Choroid plexus epithelial cell (primary cell): ENCODE measurements around the gene TXLNG.
"Not testable (repeated sequence)": the region's sequence is repeated elsewhere in the genome, so short reads cannot be mapped to it uniquely, and the experiment has no call there.

Experiments used
- DNase-seq: peaks from one replicate; pipeline ENCODE4 v3.0.0-alpha.2; 2010; ENCODE audit warnings: low read depth
- H3K4me3 ChIP-seq: 2 replicates; pipeline ENCODE4 v1.5.1; 2011; ENCODE audit warnings: low read depth, mild to moderate bottlenecking, control low read depth, low read length, moderate library complexity
- TF ChIP-seq, protein P1 (sequence below): conservative IDR thresholded peaks from 2 replicates; pipeline ENCODE4 v1.5.1; 2011; ENCODE audit warnings: low read depth, mild to moderate bottlenecking, control low read depth, inconsistent platforms, low read length, moderate library complexity

Gene TXLNG

DNA sequence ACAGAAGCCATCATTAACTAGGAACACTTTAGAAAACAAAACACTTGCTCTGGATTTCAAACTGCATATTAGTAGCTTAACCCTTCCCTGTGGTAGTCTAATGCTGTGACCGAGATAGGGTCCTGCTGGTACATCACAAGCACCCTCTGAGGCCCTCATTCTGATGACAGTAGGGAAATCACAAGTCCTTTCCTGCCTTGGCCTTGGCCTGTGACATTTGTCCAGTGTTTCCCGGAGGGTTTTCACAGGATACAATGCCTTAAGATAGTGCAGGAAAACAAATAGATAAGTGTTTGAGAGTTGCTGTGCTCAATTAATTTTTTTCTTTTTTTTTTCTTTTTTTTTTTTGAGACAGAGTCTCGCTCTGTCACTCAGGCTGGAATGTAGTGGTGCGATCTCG lies 37.8 kb upstream of the TXLNG start:
- no peak for DNase-seq
- TF ChIP-seq, protein P1, sequence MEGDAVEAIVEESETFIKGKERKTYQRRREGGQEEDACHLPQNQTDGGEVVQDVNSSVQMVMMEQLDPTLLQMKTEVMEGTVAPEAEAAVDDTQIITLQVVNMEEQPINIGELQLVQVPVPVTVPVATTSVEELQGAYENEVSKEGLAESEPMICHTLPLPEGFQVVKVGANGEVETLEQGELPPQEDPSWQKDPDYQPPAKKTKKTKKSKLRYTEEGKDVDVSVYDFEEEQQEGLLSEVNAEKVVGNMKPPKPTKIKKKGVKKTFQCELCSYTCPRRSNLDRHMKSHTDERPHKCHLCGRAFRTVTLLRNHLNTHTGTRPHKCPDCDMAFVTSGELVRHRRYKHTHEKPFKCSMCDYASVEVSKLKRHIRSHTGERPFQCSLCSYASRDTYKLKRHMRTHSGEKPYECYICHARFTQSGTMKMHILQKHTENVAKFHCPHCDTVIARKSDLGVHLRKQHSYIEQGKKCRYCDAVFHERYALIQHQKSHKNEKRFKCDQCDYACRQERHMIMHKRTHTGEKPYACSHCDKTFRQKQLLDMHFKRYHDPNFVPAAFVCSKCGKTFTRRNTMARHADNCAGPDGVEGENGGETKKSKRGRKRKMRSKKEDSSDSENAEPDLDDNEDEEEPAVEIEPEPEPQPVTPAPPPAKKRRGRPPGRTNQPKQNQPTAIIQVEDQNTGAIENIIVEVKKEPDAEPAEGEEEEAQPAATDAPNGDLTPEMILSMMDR = no peak
- no peak overlapping the region for H3K4me3 ChIP-seq

DNA sequence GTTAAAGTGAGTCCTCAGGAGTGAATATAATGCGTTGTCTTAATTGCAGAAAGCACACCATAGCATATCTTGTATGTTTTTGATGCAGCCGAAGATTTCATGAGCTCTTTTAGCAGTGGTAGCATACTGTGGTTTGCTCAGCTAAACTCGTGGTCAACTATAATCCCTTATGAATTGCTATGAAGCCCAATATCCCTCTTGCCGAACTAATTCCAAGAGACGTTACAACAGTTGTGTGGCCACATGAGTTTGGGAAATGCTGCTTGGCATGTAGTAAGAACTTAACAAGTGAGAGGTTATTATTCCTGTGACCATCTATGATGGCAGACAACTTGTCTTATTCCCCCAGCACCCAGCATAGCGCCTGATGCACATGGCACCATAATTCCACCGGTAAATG lies 36.1 kb upstream of the TXLNG start:
- DNase-seq = no peak
- TF ChIP-seq, protein P1 = no peak
- no peak overlapping the region for H3K4me3 ChIP-seq

DNA sequence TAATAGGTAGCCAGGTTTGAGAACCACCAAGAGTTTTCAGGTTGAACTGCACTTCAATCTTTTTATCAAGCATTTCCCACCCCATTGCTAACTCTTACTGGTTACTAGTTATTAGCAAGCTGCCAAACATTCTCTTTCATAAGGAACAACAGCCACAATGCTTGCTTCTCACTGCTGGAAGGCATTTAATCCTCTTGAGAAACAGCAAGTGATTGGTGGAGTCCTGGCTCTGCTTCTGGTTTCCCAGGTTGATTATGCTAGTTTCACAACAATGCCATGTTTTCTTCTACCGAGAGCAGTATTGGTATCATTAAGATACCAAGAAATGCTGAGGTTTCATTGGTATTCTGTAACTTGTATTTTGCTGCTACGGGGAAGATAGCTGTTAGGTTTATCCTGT lies 32.2 kb upstream of the TXLNG start:
- no peak overlapping the region for H3K4me3 ChIP-seq
- TF ChIP-seq, protein P1 = no peak
- peak; percentile 9 for DNase-seq

DNA sequence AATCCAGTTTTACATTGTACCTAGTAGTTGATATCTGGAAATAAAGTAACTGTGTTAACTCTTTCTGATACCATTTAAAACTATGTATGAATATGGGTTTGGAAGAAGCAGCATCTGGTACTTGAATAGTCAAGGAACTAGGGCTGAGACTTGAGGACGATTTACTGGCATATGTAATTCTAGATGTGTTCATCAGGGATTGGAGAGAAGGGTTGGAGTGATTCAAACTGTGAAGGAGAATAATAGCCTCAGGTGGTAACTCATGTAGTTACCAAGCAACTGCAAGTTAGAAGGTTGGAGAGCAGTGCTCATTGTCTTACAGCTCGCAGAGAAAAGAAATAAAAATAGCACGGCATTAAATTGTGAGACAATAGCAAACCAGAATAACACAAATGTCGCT lies 29.5 kb upstream of the TXLNG start:
- TF ChIP-seq, protein P1 = no peak
- no peak for DNase-seq
- no peak overlapping the region for H3K4me3 ChIP-seq

DNA sequence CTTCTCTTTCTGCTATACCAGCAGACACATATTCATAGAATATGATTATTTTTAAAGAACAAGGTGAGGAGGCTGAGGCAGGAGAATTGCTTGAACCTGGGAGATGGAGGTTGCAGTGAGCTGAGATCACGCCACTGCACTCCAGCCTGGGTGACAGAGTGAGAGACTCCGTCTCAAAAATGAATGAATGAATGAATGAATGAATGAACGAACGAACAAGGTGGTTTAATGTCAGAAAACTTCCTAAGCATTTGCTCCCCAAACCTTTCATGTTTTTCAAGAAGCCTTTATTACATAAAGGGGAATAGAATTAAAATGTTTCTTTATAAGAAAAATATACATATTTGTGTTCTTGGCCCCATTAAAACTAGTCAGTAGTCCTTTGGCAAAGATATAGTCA lies 24.8 kb upstream of the TXLNG start:
- not testable (repeated sequence) for H3K4me3 ChIP-seq, DNase-seq

DNA sequence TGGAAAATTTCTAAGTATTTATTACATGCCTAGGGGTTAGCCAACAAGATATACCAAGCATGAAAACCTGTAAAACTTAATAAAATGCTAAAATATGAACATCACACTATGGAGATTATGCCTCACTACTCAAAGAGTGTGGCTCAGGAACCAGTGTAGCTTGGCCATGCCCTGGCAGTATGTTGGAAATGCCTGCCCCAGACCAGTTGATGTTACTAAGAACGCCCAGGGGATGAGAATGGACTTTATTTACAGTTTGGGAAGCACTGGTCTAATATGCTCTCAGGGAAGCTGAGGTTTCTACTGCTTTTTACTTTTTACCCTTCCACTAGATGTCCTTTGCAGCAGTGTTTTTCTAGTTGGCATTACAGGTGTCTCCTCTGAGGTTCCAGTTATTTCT lies 23.7 kb upstream of the TXLNG start:
- DNase-seq = no peak
- TF ChIP-seq, protein P1 = no peak
- H3K4me3 ChIP-seq = no peak overlapping the region

DNA sequence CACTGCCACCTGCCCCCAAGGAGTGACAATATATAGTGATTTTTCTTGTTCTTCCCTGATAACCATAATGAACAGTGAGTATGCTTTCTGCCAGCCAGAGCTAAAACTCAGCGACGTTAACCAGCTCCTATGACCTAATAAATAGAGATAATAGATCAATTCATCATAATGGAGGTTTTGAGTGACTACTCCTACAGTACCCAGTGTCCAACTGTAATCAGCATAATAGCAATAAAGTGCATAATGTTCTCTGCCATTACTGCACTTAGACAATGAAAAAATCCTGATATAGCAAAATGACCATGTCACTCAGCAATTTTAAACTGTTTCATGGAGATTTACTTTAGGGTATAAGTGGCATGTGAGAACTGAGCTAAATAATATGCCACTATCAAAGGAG lies 20.7 kb upstream of the TXLNG start:
- H3K4me3 ChIP-seq = no peak overlapping the region
- no peak for DNase-seq
- TF ChIP-seq, protein P1 = no peak

DNA sequence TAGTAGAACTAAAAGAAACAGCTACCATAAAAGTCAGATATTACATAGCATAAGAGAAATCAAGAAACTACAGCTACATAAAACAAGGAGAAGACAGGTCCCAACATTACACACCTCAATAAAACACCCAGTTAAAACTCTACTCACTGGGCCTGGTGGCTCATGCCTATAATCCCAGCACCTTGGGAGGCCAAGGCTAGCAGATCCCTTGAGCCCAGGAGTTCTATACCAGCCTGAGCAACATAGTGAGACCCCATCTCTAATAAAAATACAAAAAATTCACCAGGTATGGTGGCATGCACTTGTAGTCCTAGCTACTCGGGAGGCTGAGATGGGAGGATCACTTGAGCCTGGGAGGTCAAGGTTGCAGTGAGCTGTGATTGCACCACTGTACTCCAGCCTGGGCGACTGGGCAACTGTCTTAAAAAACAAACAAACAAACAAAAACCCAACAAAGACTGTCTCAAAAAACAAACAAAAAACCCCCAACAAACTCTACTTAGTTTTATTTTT lies 15.2 kb upstream of the TXLNG start:
- DNase-seq = no peak

More for the DNA sequence above, 15.2 kb upstream of the TXLNG start:
- TF ChIP-seq, protein P1 = no peak
- H3K4me3 ChIP-seq = no peak overlapping the region
